Spleen (tissue), 11 donors: ENCODE results near the gene IL19. TPM values are rescaled to one million over a fixed set of nuclear protein-coding genes. Genes with fewer than 3 reads are reported as not detected.

Experiments
- DNase-seq: peaks from one replicate; pipeline ENCODE4 v3.0.0-alpha.2; 2020
- H3K27ac ChIP-seq, 8 donors: fragments of 200-600 bp; sonication (generic) in 7 of 8; 1 replicate in 4 of 8; 2 replicates in 4 of 8; pipeline versions ENCODE4 v1.5.0 to v1.8.0; 2016 to 2021; ENCODE audit warnings: inconsistent platforms in 4 of 8, mild to moderate bottlenecking in 4 of 8, moderate library complexity in 1 of 8
- H3K27me3 ChIP-seq, 7 donors: fragments of 200-600 bp; sonication (generic) in 6 of 7; replicated peaks in 1 of 7; 1 replicate in 4 of 7; 2 replicates in 3 of 7; pipeline versions ENCODE4 v1.5.0 to v1.8.0; 2016 to 2021; ENCODE audit warnings: inconsistent platforms in 3 of 7, mild to moderate bottlenecking in 1 of 7
- H3K36me3 ChIP-seq, 6 donors: fragments of 200-600 bp; sonication (generic) in 5 of 6; 1 replicate in 4 of 6; 2 replicates in 2 of 6; pipeline versions ENCODE4 v1.5.0 to v1.8.0; 2016 to 2021; ENCODE audit warnings: inconsistent platforms in 2 of 6
- H3K4me1 ChIP-seq, 6 donors: fragments of 200-600 bp; sonication (generic) in 5 of 6; 1 replicate in 3 of 6; 2 replicates in 3 of 6; pipeline versions ENCODE4 v1.5.0 to v1.8.0; 2016 to 2021; ENCODE audit warnings: inconsistent platforms in 3 of 6
- H3K4me3 ChIP-seq, 8 donors: fragments of 200-600 bp; sonication (generic) in 7 of 8; 1 replicate in 4 of 8; 2 replicates in 4 of 8; pipeline versions ENCODE4 v1.5.0 to v1.8.0; 2016 to 2021; ENCODE audit warnings: inconsistent platforms in 4 of 8, mild to moderate bottlenecking in 4 of 8, moderate library complexity in 2 of 8
- H3K9me3 ChIP-seq, 8 donors: fragments of 200-600 bp; sonication (generic) in 7 of 8; 1 replicate in 4 of 8; 2 replicates in 4 of 8; pipeline versions ENCODE4 v1.5.0 to v1.8.0; 2016 to 2021; ENCODE audit warnings: inconsistent platforms in 4 of 8
- POLR2A ChIP-seq, 3 donors: fragments of 450-650 bp; IDR thresholded peaks; one replicate each; pipeline ENCODE4 v1.5.1; 2017; ENCODE audit warnings: antibody characterized with exemption in 3 of 3, mild to moderate bottlenecking in 1 of 3
- POLR2AphosphoS5 ChIP-seq, 3 donors: sonication (generic); formaldehyde crosslinking; IDR thresholded peaks; one replicate each; pipeline ENCODE4 v1.5.1; 2017; ENCODE audit warnings: antibody characterized with exemption in 3 of 3
- WGBS, 5 donors: extraction: QIAGEN DNeasy Blood & Tissue Kit in 3 of 5; methylation state at CpG; one replicate each; pipeline versions ENCODE4 v1.1.5 to v1.1.7; 2013 to 2018; 5-methylcytosine and 5-hydroxymethylcytosine counted together
- intact Hi-C: fragments of 100-400 bp; cut with DNase I; formaldehyde crosslinking; loops from one replicate; pipeline ENCODE4 v1.15.0; 2023; ENCODE audit warnings: low total_unique reads
- polyA plus RNA-seq, 3 donors: library from polyadenylated mRNA; stranded (reverse); fragments of 200-250 nt; gene quantifications; one replicate each; pipeline ENCODE4 v1.2.1, GENCODE V29; 2013
- total RNA-seq, 7 donors: library from RNA; depleted of rRNA in 3 of 7; stranded (reverse); fragments of >200 nt in 3 of 7; fragmentation: NEBNext Ultra II Directional in 4 of 7; extraction: Animal tissue kit (Norgen Biotek cat#: 25700) in 4 of 7; gene quantifications; one replicate each; pipeline versions ENCODE4 v1.1.0 to v1.2.1, GENCODE V29; 2016 to 2021
- TF ChIP-seq, protein P1 (sequence below), 11 experiments: fragments of 200-600 bp in 7 of 11; fragments of 450-650 bp in 4 of 11; sonication (generic) in 4 of 11; IDR thresholded peaks in 8 of 11; conservative IDR thresholded peaks in 3 of 11; 1 replicate in 7 of 11; 2 replicates in 4 of 11; pipeline versions ENCODE4 v1.4.0 to v1.8.0; 2016 to 2021; ENCODE audit warnings: antibody characterized with exemption in 11 of 11, inconsistent platforms in 4 of 11, mild to moderate bottlenecking in 1 of 11
- donor health status: healthy with polysubstance abuse.
- donor health status: DM: no; HTN: no; CAD: no; lungs with moderate emphysema.
- donor health status: DM: no; HTN: no; CAD: no.
- donor health status: Bipolar disorder and iron deficiency.
- donor health status: healthy.
- donor health status: DM: no; HTN: no; CAD: no.
- donor health status: DM: yes; HTN: yes; CAD: no.

The IL19 gene
- total and polyA plus RNA-seq, 10 donors: 0.09 to 2.2 (median 0.12) TPM; not detected in 7

GRCh38 chr1:206828765-206829164 lies 58.2 kb downstream of the IL19 start:
- Histone ChIP-seq H3K9me3 (no peaks in the 10 kb centered on the region), H3K27me3 (no peaks in the 10 kb centered on the region), H3K4me3 (no peak overlapping the region), H3K36me3 (no peaks in the 10 kb centered on the region), H3K27ac (no peak overlapping the region), H3K4me1 (peaks cover 16 to 79% (median 51%) of the 10 kb centered on the region in 6 donors)
- DNase-seq: no peak
- intact Hi-C loops: no loop called here
- 66 to 76% (median 73%) methylated on average over 4 of the region's 4 CpGs for WGBS, 5 donors
- TF ChIP-seq POLR2AphosphoS5 (IDR thresholded peaks at IDR 0.05) (no peak), POLR2A (IDR thresholded peaks at IDR 0.05) (no peak)
- TF ChIP-seq, protein P1, sequence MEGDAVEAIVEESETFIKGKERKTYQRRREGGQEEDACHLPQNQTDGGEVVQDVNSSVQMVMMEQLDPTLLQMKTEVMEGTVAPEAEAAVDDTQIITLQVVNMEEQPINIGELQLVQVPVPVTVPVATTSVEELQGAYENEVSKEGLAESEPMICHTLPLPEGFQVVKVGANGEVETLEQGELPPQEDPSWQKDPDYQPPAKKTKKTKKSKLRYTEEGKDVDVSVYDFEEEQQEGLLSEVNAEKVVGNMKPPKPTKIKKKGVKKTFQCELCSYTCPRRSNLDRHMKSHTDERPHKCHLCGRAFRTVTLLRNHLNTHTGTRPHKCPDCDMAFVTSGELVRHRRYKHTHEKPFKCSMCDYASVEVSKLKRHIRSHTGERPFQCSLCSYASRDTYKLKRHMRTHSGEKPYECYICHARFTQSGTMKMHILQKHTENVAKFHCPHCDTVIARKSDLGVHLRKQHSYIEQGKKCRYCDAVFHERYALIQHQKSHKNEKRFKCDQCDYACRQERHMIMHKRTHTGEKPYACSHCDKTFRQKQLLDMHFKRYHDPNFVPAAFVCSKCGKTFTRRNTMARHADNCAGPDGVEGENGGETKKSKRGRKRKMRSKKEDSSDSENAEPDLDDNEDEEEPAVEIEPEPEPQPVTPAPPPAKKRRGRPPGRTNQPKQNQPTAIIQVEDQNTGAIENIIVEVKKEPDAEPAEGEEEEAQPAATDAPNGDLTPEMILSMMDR (IDR thresholded peaks at IDR 0.05 in 8 of 11, conservative IDR thresholded peaks at IDR 0.05 in 3 of 11): no peak

- Histone ChIP-seq H3K9me3 (no peaks in the 10 kb centered on the region), H3K4me1 (peaks cover 11 to 79% (median 47%) of the 10 kb centered on the region in 6 donors), H3K27me3 (no peaks in the 10 kb centered on the region), H3K4me3 (no peak overlapping the region), H3K36me3 (no peaks in the 10 kb centered on the region), H3K27ac (peak overlapping the region in 4 of 8 donors; percentile 8 to 59 (median 50))
- no peak for DNase-seq
- intact Hi-C loops: no loop called here
- 46 to 61% (median 57%) methylated on average over 6 of the region's 6 CpGs for WGBS, 5 donors
- no peak for TF ChIP-seq POLR2AphosphoS5 (IDR thresholded peaks at IDR 0.05)
- no peak for TF ChIP-seq POLR2A (IDR thresholded peaks at IDR 0.05)
- TF ChIP-seq, protein P1 (IDR thresholded peaks at IDR 0.05 in 8 of 11, conservative IDR thresholded peaks at IDR 0.05 in 3 of 11): no peak
These were observed 58.7 kb downstream of the IL19 start for GRCh38 chr1:206829282-206829681.

DNA sequence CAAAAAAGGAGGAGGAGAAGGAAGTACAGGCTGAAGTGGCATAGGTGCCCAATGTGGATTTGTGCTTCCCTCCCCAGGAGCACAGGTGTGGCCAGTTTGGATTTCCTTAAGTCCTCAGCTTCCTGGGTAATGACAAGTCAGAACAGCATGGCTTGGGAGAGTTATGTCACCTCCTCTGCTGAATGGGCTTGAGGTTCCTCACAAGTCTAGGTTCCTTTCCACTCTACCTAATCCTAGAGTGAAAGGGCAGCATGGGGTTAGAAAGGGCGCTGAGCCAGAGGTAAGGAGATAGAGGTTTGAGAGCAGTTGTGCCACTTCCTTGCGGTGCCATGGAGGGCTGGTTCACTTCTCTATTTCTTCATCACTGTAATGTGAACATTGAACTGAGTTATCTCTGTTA lies 59.3 kb downstream of the IL19 start:
- no peak overlapping the region for H3K4me3 ChIP-seq
- no peaks in the 10 kb centered on the region for H3K9me3 ChIP-seq
- WGBS, 5 donors: 25 to 68% (median 35%) methylated on average over 2 of the region's 2 CpGs
- H3K36me3 ChIP-seq: no peaks in the 10 kb centered on the region
- H3K27ac ChIP-seq: peak overlapping the region in 4 of 8 donors; percentile 8 to 59 (median 50)
- TF ChIP-seq POLR2AphosphoS5 (IDR thresholded peaks at IDR 0.05) (no peak), POLR2A (IDR thresholded peaks at IDR 0.05) (no peak)
- TF ChIP-seq, protein P1 (IDR thresholded peaks at IDR 0.05 in 8 of 11, conservative IDR thresholded peaks at IDR 0.05 in 3 of 11): no peak
- no peak for DNase-seq
- H3K4me1 ChIP-seq: peaks cover 6 to 79% (median 41%) of the 10 kb centered on the region in 6 donors
- intact Hi-C loops: no loop called here
- H3K27me3 ChIP-seq: no peaks in the 10 kb centered on the region

GRCh38 chr1:206831650-206832049 lies 61.1 kb downstream of the IL19 start:
- intact Hi-C loops: no loop called here
- Histone ChIP-seq H3K4me1 (peaks cover 6 to 71% (median 38%) of the 10 kb centered on the region in 6 donors), H3K36me3 (no peaks in the 10 kb centered on the region), H3K27ac (no peak overlapping the region), H3K27me3 (no peaks in the 10 kb centered on the region), H3K9me3 (no peaks in the 10 kb centered on the region), H3K4me3 (no peak overlapping the region)
- no peak for DNase-seq
- WGBS, 5 donors: 65 to 74% (median 73%) methylated on average over 4 of the region's 4 CpGs
- no peak for TF ChIP-seq POLR2A (IDR thresholded peaks at IDR 0.05)
- no peak for TF ChIP-seq POLR2AphosphoS5 (IDR thresholded peaks at IDR 0.05)
- TF ChIP-seq, protein P1 (IDR thresholded peaks at IDR 0.05 in 8 of 11, conservative IDR thresholded peaks at IDR 0.05 in 3 of 11): no peak
